RWPE2 (cell line): ENCODE data around the gene SULT1A1.
"Not testable (repeated sequence)": the region's sequence is repeated elsewhere in the genome, so short reads cannot be mapped to it uniquely, and the experiment has no call there.

Experiments used
- ATAC-seq: fragments of 200-7000 bp; cut with Tn5 transposase; 3 replicates; pipeline ENCODE4 v1.9.1; 2021; ENCODE audit warnings: low read depth
- DNase-seq: peaks from one replicate; pipeline ENCODE4 v3.0.0-alpha.2; 2020; ENCODE audit warnings: low spot score
- H3K27ac ChIP-seq: fragments of 450-650 bp; 2 replicates; pipeline ENCODE4 v1.5.1; 2017; ENCODE audit warnings: mild to moderate bottlenecking; ENCODE audit not compliant: poor library complexity, severe bottlenecking
- H3K27me3 ChIP-seq: fragments of 250-450 bp; sonication (Bioruptor Pico); 2 replicates; pipeline ENCODE4 v1.5.1; 2021; ENCODE audit warnings: mild to moderate bottlenecking, moderate library complexity; ENCODE audit not compliant: insufficient read depth, poor library complexity, severe bottlenecking
- H3K36me3 ChIP-seq: fragments of 250-450 bp; sonication (Bioruptor Pico); 2 replicates; pipeline ENCODE4 v1.5.1; 2020; ENCODE audit warnings: low read depth, mild to moderate bottlenecking, moderate library complexity
- H3K4me1 ChIP-seq: fragments of 250-450 bp; sonication (Bioruptor Pico); 2 replicates; pipeline ENCODE4 v1.5.1; 2021; ENCODE audit warnings: mild to moderate bottlenecking, moderate library complexity; ENCODE audit not compliant: insufficient read depth, poor library complexity, severe bottlenecking
- H3K4me3 ChIP-seq: fragments of 250-450 bp; sonication (Bioruptor Pico); 2 replicates; pipeline ENCODE4 v1.5.1; 2021; ENCODE audit warnings: mild to moderate bottlenecking, moderate library complexity; ENCODE audit not compliant: severe bottlenecking
- H3K9me3 ChIP-seq: fragments of 250-450 bp; sonication (Bioruptor Pico); 2 replicates; pipeline ENCODE4 v1.5.1; 2021; ENCODE audit warnings: mild to moderate bottlenecking, moderate library complexity; ENCODE audit not compliant: severe bottlenecking
- CTCF ChIP-seq: fragments of 450-650 bp; IDR thresholded peaks from one replicate; pipeline ENCODE4 v1.5.1; 2017; ENCODE audit warnings: mild to moderate bottlenecking, moderate library complexity; ENCODE audit not compliant: poor library complexity, severe bottlenecking

SULT1A1 gene

GRCh38 chr16:28609631-28610594 is at the start of gene SULT1A1:
Gene SULT1A1 (minus strand): TSS chr16:28610044. CDS start chr16:28608855, 1,189 bp downstream.
- Histone ChIP-seq H3K9me3 (no peaks in the 10 kb centered on the region), H3K27me3 (no peaks in the 10 kb centered on the region), H3K36me3 (no peaks in the 10 kb centered on the region), H3K4me1 (no peaks in the 10 kb centered on the region), H3K4me3 (no peak within 1 kb of the TSS), H3K27ac (no peak within 1 kb of the TSS)
- DNase-seq (no peak), ATAC-seq (no peak)
- TF ChIP-seq CTCF, result no peak

DNA sequence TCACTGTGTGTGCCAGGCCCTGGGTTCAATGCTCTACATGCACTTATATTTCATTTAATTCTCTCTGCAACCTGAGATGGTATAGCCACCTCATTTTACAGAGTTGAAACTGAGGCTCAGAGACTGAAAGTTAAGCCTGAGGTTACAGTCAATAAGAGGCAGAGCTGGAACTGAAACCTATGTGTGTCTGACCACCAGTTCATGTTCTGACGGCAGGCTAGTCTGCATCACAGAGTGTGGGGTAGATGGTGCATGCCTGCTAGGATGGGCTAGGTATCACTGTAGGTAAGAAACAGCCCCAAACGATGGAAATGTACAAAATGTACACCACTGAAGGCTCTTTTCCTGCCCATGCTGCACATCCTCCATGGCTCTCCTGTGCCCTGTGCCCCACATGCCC is 30.1 kb upstream of the SULT1A1 start:
- DNase-seq, H3K36me3 ChIP-seq, H3K27me3 ChIP-seq, H3K4me3 ChIP-seq, ATAC-seq, H3K9me3 ChIP-seq, H3K27ac ChIP-seq: not testable (repeated sequence)
- H3K4me1 ChIP-seq, result peaks cover 25% of the 10 kb centered on the region

GRCh38 chr16:28638359-28638758 is 28.5 kb upstream of the SULT1A1 start:
- H3K4me3 ChIP-seq, H3K9me3 ChIP-seq, DNase-seq, ATAC-seq, H3K27me3 ChIP-seq, H3K36me3 ChIP-seq: not testable (repeated sequence)
- Histone ChIP-seq H3K27ac (peak overlapping the region; percentile 93), H3K4me1 (peaks cover 27% of the 10 kb centered on the region)

- not testable (repeated sequence) for ATAC-seq
Measured at GRCh38 chr16:28637765-28638164, 27.9 kb upstream of the SULT1A1 start, which contains the start of gene NPIPB8. Gene NPIPB8 (plus strand): TSS chr16:28638065. CDS start chr16:28638361, 296 bp downstream.

GRCh38 chr16:28636093-28636823 is 26.4 kb upstream of the SULT1A1 start:
- DNase-seq, ATAC-seq: not testable (repeated sequence)

More at GRCh38 chr16:28637765-28638164, 27.9 kb upstream of the SULT1A1 start, which contains the start of gene NPIPB8:
- H3K4me1 ChIP-seq, result peaks cover 27% of the 10 kb centered on the region
- not testable (repeated sequence) for H3K9me3 ChIP-seq, H3K4me3 ChIP-seq, H3K36me3 ChIP-seq, DNase-seq, H3K27me3 ChIP-seq
- peak within 1 kb of the TSS; percentile 93 for H3K27ac ChIP-seq

GRCh38 chr16:28630905-28631304 is 21.1 kb upstream of the SULT1A1 start:
- H3K27ac ChIP-seq, DNase-seq, H3K36me3 ChIP-seq, H3K9me3 ChIP-seq, H3K27me3 ChIP-seq, ATAC-seq, H3K4me3 ChIP-seq: not testable (repeated sequence)
- H3K4me1 ChIP-seq, result peaks cover 12% of the 10 kb centered on the region

More at GRCh38 chr16:28636093-28636823, 26.4 kb upstream of the SULT1A1 start:
- H3K36me3 ChIP-seq, H3K4me3 ChIP-seq, H3K27me3 ChIP-seq, H3K9me3 ChIP-seq: not testable (repeated sequence)
- H3K27ac ChIP-seq, result peak overlapping the region; percentile 93
- peaks cover 27% of the 10 kb centered on the region for H3K4me1 ChIP-seq

GRCh38 chr16:28623172-28623711 is 13.4 kb upstream of the SULT1A1 start:
- peak; percentile 81 for DNase-seq
- Histone ChIP-seq H3K9me3 (no peaks in the 10 kb centered on the region), H3K27ac (peak overlapping the region; percentile 39), H3K27me3 (no peaks in the 10 kb centered on the region), H3K36me3 (0 out of 2 replicates have a peak, but pooled peaks cover 9% of the 10 kb centered on the region), H3K4me3 (peak overlapping the region; percentile 37), H3K4me1 (no peaks in the 10 kb centered on the region)
- TF ChIP-seq CTCF, result no peak
- peak; percentile 97 for ATAC-seq

GRCh38 chr16:28622532-28623171 is 12.8 kb upstream of the SULT1A1 start:
- not testable (repeated sequence) for H3K9me3 ChIP-seq, DNase-seq, H3K36me3 ChIP-seq, H3K27me3 ChIP-seq, H3K4me1 ChIP-seq
- peak; percentile 48 for ATAC-seq
- Histone ChIP-seq H3K27ac (peak overlapping the region; percentile 39), H3K4me3 (peak overlapping the region; percentile 37)
